Osteocyte (in vitro differentiated cells): ENCODE data around the gene CD300H. TPM values are rescaled to one million over a fixed set of nuclear protein-coding genes. Genes with fewer than 3 reads are reported as not detected.

ENCODE experiments used
- DNase-seq: peaks from one replicate; pipeline ENCODE4 v3.0.0; 2021; ENCODE audit warnings: mixed read lengths; ENCODE audit not compliant: unreplicated experiment; ENCODE audit errors: extremely low spot score
- H3K27ac Mint-ChIP-seq: one replicate; pipeline ENCODE4 v1.8.0; 2021; ENCODE audit warnings: mild to moderate bottlenecking, mixed read lengths; ENCODE audit not compliant: unreplicated experiment
- H3K27me3 Mint-ChIP-seq: one replicate; pipeline ENCODE4 v1.8.0; 2021; ENCODE audit warnings: mixed read lengths; ENCODE audit not compliant: unreplicated experiment
- H3K36me3 Mint-ChIP-seq: one replicate; pipeline ENCODE4 v1.8.0; 2021; ENCODE audit warnings: mixed read lengths; ENCODE audit not compliant: unreplicated experiment
- H3K4me1 Mint-ChIP-seq: one replicate; pipeline ENCODE4 v1.8.0; 2021; ENCODE audit warnings: mixed read lengths; ENCODE audit not compliant: unreplicated experiment
- H3K4me3 Mint-ChIP-seq: one replicate; pipeline ENCODE4 v1.8.0; 2021; ENCODE audit warnings: mild to moderate bottlenecking, moderate library complexity, mixed read lengths; ENCODE audit not compliant: unreplicated experiment
- H3K9me3 Mint-ChIP-seq: one replicate; pipeline ENCODE4 v1.8.0; 2021; ENCODE audit warnings: mixed read lengths; ENCODE audit not compliant: unreplicated experiment
- CTCF ChIP-seq: fragments of 200-600 bp; sonication (generic); IDR thresholded peaks from 2 replicates; pipeline ENCODE4 v1.5.0; 2021; ENCODE audit warnings: antibody characterized with exemption, mild to moderate bottlenecking, moderate library complexity
- total RNA-seq: library from RNA; stranded (reverse); gene quantifications from 2 replicates; pipeline ENCODE4 v1.2.1, GENCODE V29; 2021

Gene CD300H
- total RNA-seq, 1 donor from 2014 or later, result not detected

GRCh38 chr17:74569020-74570003, 2.0 kb upstream of the CD300H start:
- Mint-ChIP-seq H3K27ac (peak overlapping the region; percentile 8), H3K4me3 (no peak overlapping the region), H3K4me1 (peaks cover 4% of the 10 kb centered on the region), H3K36me3 (no peaks in the 10 kb centered on the region), H3K27me3 (peaks cover 4% of the 10 kb centered on the region), H3K9me3 (no peaks in the 10 kb centered on the region)
- no peak for TF ChIP-seq CTCF
- no peak for DNase-seq

DNA sequence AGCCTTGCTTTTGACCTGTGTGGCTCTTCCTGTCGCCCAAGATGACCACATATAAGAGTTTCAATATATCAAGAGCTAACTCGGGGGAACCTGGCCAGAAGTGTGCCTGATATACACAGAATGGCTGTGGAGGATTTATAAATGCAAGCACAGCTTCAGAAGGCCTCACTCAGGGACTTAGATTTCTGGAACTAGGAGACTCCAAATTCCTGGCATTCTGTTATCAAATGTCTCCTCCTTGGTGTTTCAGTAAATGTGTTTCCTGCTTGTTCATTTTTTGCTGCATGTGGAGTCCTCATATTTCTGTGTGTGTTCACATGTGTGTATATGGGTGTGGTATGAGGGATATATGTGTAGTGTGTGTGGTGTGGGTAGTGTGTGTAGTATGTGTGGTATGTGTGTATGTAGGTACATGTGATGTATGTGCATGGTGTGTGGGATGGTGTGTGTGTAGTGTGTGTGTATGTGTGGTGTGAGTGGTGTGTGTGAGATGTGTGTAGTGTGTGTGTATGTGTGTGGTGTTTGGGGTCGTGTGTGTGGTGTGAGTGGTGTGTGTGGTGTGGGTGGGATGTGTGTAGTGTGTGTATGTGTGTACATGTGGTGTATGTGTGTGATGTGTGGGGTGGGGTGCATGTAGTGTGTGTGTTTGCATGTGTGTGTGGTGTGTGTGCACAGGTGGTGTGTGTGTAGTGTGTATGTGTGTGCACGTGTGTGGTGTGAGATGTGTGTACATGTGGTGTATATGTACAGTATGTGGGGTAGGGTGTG, 981 bp upstream of the CD300H start:
- no peak overlapping the region for H3K4me3 Mint-ChIP-seq
- H3K9me3 Mint-ChIP-seq, result peaks cover 4% of the 10 kb centered on the region
- H3K27me3 Mint-ChIP-seq, result peaks cover 4% of the 10 kb centered on the region
- H3K27ac Mint-ChIP-seq, result no peak overlapping the region
- no peak for DNase-seq
- H3K4me1 Mint-ChIP-seq, result peaks cover 4% of the 10 kb centered on the region
- TF ChIP-seq CTCF, result no peak
- H3K36me3 Mint-ChIP-seq, result no peaks in the 10 kb centered on the region

- Mint-ChIP-seq H3K4me3 (no peak overlapping the region), H3K9me3 (peaks cover 5% of the 10 kb centered on the region), H3K27me3 (peaks cover 6% of the 10 kb centered on the region), H3K27ac (no peak overlapping the region), H3K4me1 (peaks cover 4% of the 10 kb centered on the region), H3K36me3 (no peaks in the 10 kb centered on the region)
- DNase-seq, result no peak
- peak; percentile 50 for TF ChIP-seq CTCF
These were observed 1.1 kb downstream of the CD300H start for GRCh38 chr17:74566132-74566753.

GRCh38 chr17:74565126-74565525, 2.2 kb downstream of the CD300H start:
- Mint-ChIP-seq H3K9me3 (peaks cover 5% of the 10 kb centered on the region), H3K36me3 (no peaks in the 10 kb centered on the region)
- no peak for DNase-seq

More at GRCh38 chr17:74565126-74565525, 2.2 kb downstream of the CD300H start:
- TF ChIP-seq CTCF, result no peak
- Mint-ChIP-seq H3K4me3 (no peak overlapping the region), H3K27me3 (peaks cover 9% of the 10 kb centered on the region), H3K4me1 (peaks cover 4% of the 10 kb centered on the region), H3K27ac (no peak overlapping the region)
